ENCODE data around the gene CPED1.

CPED1 gene

DNA sequence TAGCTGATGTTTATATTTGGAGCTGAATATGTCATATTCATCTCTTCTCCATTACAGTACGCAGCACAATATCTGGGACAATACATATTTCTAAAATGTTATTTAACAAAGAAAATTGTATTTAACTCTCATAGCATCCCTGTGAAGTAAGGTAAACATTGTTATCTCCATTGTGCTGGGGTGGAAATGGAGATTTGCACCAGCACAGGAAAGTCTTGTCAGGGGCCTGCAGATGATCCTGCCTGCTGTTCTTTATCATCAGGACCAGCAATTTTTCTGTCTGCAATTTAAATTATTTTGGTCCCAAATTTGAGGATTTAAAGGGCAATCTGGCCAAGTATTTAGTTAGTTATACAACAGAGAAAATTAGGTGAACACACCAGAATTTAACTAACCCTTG is 144.4 kb downstream of the CPED1 start:
- TF ChIP-seq CTCF (IDR thresholded peaks at IDR 0.05; ENCODE audit: low read depth, low read length, missing control alignments), result no peak
- no peak for DNase-seq (ENCODE audit: extremely low read depth, low read depth)
- no peak overlapping the region for H3K4me3 ChIP-seq (replicated peaks; ENCODE audit: low read depth, low read length)

DNA sequence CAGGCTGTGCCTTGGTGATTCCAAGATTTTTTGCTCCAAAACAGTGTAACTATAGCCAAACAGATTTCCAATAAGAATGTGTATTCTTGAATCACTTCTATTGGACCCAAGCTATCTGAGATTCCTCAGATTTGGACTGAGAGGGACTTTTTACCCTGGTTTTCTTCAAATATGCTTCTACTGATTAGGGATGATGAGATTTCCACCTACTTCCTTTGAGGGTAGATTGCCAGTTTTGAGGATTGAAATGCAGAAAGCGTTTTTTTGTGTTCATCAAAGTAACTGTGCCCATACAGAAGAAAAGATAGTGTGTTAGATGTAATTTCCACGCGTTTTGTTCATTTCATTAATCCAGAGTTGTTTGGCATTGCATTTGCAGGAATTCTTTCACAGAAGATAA is 144.9 kb downstream of the CPED1 start:
- no peak overlapping the region for H3K4me3 ChIP-seq (replicated peaks; ENCODE audit: low read depth, low read length)
- DNase-seq (ENCODE audit: extremely low read depth, low read depth), result no peak
- no peak for TF ChIP-seq CTCF (IDR thresholded peaks at IDR 0.05; ENCODE audit: low read depth, low read length, missing control alignments)

- DNase-seq (ENCODE audit: extremely low read depth, low read depth), result no peak
- no peak overlapping the region for H3K4me3 ChIP-seq (replicated peaks; ENCODE audit: low read depth, low read length)
- no peak for TF ChIP-seq CTCF (IDR thresholded peaks at IDR 0.05; ENCODE audit: low read depth, low read length, missing control alignments)
Observed at GRCh38 chr7:121137580-121137979, 149.1 kb downstream of the CPED1 start.

GRCh38 chr7:121138262-121138933 is 149.9 kb downstream of the CPED1 start:
- no peak for TF ChIP-seq CTCF (IDR thresholded peaks at IDR 0.05; ENCODE audit: low read depth, low read length, missing control alignments)
- H3K4me3 ChIP-seq (replicated peaks; ENCODE audit: low read depth, low read length), result no peak overlapping the region
- DNase-seq (ENCODE audit: extremely low read depth, low read depth), result no peak

DNA sequence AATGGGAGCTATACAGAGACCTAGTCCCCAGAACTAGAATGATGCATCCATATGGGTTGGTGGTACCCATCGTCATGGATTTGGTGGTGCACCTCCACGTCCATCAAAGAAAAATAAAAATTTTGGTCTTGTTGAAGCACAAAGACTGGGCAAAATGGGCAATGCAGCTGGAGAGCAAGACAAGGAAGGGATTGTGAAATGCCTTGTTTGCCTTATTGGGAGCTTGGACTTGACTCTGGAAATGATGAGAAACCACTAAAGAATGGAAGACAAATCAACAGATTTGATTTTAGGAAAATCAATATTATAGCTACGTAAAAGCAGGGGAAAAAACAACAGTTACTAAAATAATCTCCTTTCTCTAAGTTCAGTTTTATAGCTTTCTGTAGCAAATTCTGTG is 150.9 kb downstream of the CPED1 start:
- H3K4me3 ChIP-seq (replicated peaks; ENCODE audit: low read depth, low read length), result no peak overlapping the region
- TF ChIP-seq CTCF (IDR thresholded peaks at IDR 0.05; ENCODE audit: low read depth, low read length, missing control alignments), result no peak
- no peak for DNase-seq (ENCODE audit: extremely low read depth, low read depth)

DNA sequence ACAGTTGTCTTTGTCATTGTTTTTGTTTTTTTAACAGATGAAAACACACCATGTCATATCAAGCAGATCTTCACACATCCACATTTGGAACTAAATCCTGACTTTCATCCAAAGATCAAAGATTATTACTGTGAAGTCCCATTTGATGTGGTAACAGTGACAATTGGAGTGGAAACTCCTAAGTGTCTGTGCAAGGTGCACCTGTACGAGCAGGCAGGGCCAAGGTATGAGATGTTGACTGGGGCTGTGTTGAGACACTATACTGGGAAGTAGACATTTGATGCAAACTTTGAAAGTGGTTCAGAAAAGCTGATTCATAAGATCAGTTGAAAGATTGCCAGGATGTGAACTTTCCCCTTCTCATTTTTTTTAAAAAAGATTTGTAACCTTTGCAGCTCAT is 152.3 kb downstream of the CPED1 start:
- TF ChIP-seq CTCF (IDR thresholded peaks at IDR 0.05; ENCODE audit: low read depth, low read length, missing control alignments), result no peak
- no peak for DNase-seq (ENCODE audit: extremely low read depth, low read depth)
- H3K4me3 ChIP-seq (replicated peaks; ENCODE audit: low read depth, low read length), result no peak overlapping the region

DNA sequence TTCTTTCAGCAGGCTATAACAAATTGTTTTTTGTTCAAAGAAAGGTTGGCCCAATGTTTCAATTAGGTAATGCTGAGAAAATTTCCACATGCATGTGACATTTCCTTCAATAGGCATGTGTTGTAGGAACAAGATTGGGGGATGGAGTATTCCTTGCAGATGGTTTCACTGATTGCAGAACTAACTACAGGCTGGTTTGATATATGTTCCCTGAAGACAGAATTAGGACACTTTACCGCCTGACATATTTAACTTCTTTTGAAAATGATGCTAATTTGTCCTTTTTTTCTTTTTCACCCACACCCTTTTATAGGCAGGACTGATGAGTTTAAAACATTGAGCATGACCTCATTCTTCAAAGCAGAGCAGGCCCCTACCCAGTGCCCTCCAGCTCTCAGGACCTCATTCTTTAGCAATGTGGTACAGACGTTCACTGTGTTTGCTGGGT is 163.3 kb downstream of the CPED1 start:
- H3K4me3 ChIP-seq (replicated peaks; ENCODE audit: low read depth, low read length), result no peak overlapping the region
- no peak for DNase-seq (ENCODE audit: extremely low read depth, low read depth)
- no peak for TF ChIP-seq CTCF (IDR thresholded peaks at IDR 0.05; ENCODE audit: low read depth, low read length, missing control alignments)

Measured in HFF-Myc (cell line).